Cardiac muscle cell (in vitro differentiated cells and primary cell): ENCODE measurements around the gene ARHGAP15. TPM values are rescaled to one million over a fixed set of nuclear protein-coding genes. Genes with fewer than 3 reads are reported as not detected.

Experiments
- DNase-seq, 2 donors: peaks; one replicate each; pipeline versions ENCODE4 v3.0.0 to v3.0.0-alpha.2; 2010 to 2017; ENCODE audit warnings: low read depth in 1 of 2, low spot score in 1 of 2
- H3K27ac ChIP-seq: fragments of 200-600 bp; sonication (generic); 2 replicates; pipeline ENCODE4 v1.5.1; 2016
- H3K27me3 ChIP-seq: fragments of 200-600 bp; sonication (generic); 2 replicates; pipeline ENCODE4 v1.6.0; 2016; ENCODE audit warnings: control low read depth
- H3K36me3 ChIP-seq: fragments of 200-600 bp; sonication (generic); 2 replicates; pipeline ENCODE4 v1.5.1; 2016; ENCODE audit warnings: control low read depth
- H3K4me1 ChIP-seq: fragments of 200-600 bp; sonication (generic); 2 replicates; pipeline ENCODE4 v1.8.1; 2017; ENCODE audit warnings: low read depth, mild to moderate bottlenecking, mixed run types
- H3K4me3 ChIP-seq: fragments of 200-600 bp; sonication (generic); 2 replicates; pipeline ENCODE4 v1.5.1; 2016; ENCODE audit warnings: mild to moderate bottlenecking
- H3K9me3 ChIP-seq: fragments of 200-600 bp; sonication (generic); 2 replicates; pipeline ENCODE4 v1.5.1; 2017; ENCODE audit warnings: low read depth, mild to moderate bottlenecking, control low read depth
- CTCF ChIP-seq: IDR thresholded peaks from 2 replicates; pipeline ENCODE4 v1.5.1; 2012; ENCODE audit warnings: low read depth, mild to moderate bottlenecking, low read length
- polyA plus RNA-seq: library from polyadenylated mRNA; unstranded; fragments of >200 nt; fragmentation: Nextera tagmentation; extraction: Ambion mirVana; gene quantifications from 2 replicates; pipeline ENCODE4 v1.2.1, GENCODE V29; 2016
- total RNA-seq: library from RNA; depleted of rRNA; stranded (reverse); fragments of >200 nt; gene quantifications from 2 replicates; pipeline ENCODE4 v1.2.3, GENCODE V29; 2016

Gene ARHGAP15
- total and polyA plus RNA-seq, 2 experiments from 2014 or later, result not detected

- Histone ChIP-seq H3K27me3 (no peaks in the 10 kb centered on the region), H3K4me3 (no peak overlapping the region), H3K4me1 (no peaks in the 10 kb centered on the region), H3K27ac (no peak overlapping the region), H3K9me3 (no peaks in the 10 kb centered on the region), H3K36me3 (no peaks in the 10 kb centered on the region)
- no peak for TF ChIP-seq CTCF
- DNase-seq, result peak in 1 of 2 donors; percentile 33
Observed at GRCh38 chr2:143717053-143717452, 587.8 kb downstream of the ARHGAP15 start.

- Histone ChIP-seq H3K27ac (no peak overlapping the region), H3K9me3 (no peaks in the 10 kb centered on the region), H3K27me3 (no peaks in the 10 kb centered on the region), H3K4me3 (no peak overlapping the region), H3K4me1 (no peaks in the 10 kb centered on the region), H3K36me3 (no peaks in the 10 kb centered on the region)
- DNase-seq, result peak in 1 of 2 donors; percentile 47
- no peak for TF ChIP-seq CTCF
Observed at GRCh38 chr2:143717536-143718168, 588.4 kb downstream of the ARHGAP15 start.

- Histone ChIP-seq H3K27ac (no peak overlapping the region), H3K36me3 (no peaks in the 10 kb centered on the region), H3K4me3 (no peak overlapping the region), H3K9me3 (no peaks in the 10 kb centered on the region), H3K27me3 (no peaks in the 10 kb centered on the region), H3K4me1 (no peaks in the 10 kb centered on the region)
- DNase-seq, result no peak
- no peak for TF ChIP-seq CTCF
Observed at GRCh38 chr2:143718745-143719144, 589.5 kb downstream of the ARHGAP15 start.

GRCh38 chr2:143719406-143719805 is 590.2 kb downstream of the ARHGAP15 start:
- no peak overlapping the region for H3K27ac ChIP-seq
- H3K27me3 ChIP-seq, result no peaks in the 10 kb centered on the region
- DNase-seq, result no peak
- no peaks in the 10 kb centered on the region for H3K9me3 ChIP-seq
- H3K36me3 ChIP-seq, result no peaks in the 10 kb centered on the region
- H3K4me3 ChIP-seq, result no peak overlapping the region
- no peak for TF ChIP-seq CTCF
- no peaks in the 10 kb centered on the region for H3K4me1 ChIP-seq

- no peak for TF ChIP-seq CTCF
- H3K4me3 ChIP-seq, result no peak overlapping the region
- DNase-seq, result no peak
- no peaks in the 10 kb centered on the region for H3K27me3 ChIP-seq
- no peak overlapping the region for H3K27ac ChIP-seq
- no peaks in the 10 kb centered on the region for H3K36me3 ChIP-seq
- no peaks in the 10 kb centered on the region for H3K4me1 ChIP-seq
- no peaks in the 10 kb centered on the region for H3K9me3 ChIP-seq
Observed at GRCh38 chr2:143720095-143720664, 591.0 kb downstream of the ARHGAP15 start.
